Activated T-cell treated with anti-CD3 and anti-CD28 coated beads for 4 hours (primary cell): Measurements from ENCODE around the gene MUSK.
"Not testable (repeated sequence)": the region's sequence is repeated elsewhere in the genome, so short reads cannot be mapped to it uniquely, and the experiment has no call there.

ENCODE experiments used
- DNase-seq: peaks from one replicate; pipeline ENCODE4 v3.0.0-alpha.2; 2020

MUSK gene

GRCh38 chr9:110668570-110669167 lies at the start of gene MUSK:
TSS of gene MUSK (plus strand) at chr9:110668791. CDS start at chr9:110668905, 114 bp downstream.
- DNase-seq: no peak

- DNase-seq: no peak
These were observed 48.8 kb upstream of the MUSK start for GRCh38 chr9:110619831-110620230.

GRCh38 chr9:110620726-110621125 lies 47.9 kb upstream of the MUSK start:
- DNase-seq: no peak

- DNase-seq: no peak
These were observed 46.2 kb upstream of the MUSK start for GRCh38 chr9:110622368-110622767.

- DNase-seq: no peak
These were observed 45.0 kb upstream of the MUSK start for GRCh38 chr9:110623462-110624025.

- no peak for DNase-seq
These were observed 42.3 kb upstream of the MUSK start for GRCh38 chr9:110626101-110626829.

- no peak for DNase-seq
These were observed 33.0 kb upstream of the MUSK start for GRCh38 chr9:110635589-110635988.

GRCh38 chr9:110638381-110638954 lies 30.1 kb upstream of the MUSK start:
- DNase-seq: no peak

- DNase-seq: no peak
These were observed 27.9 kb upstream of the MUSK start for GRCh38 chr9:110640736-110641135.

- DNase-seq: no peak
These were observed 27.3 kb upstream of the MUSK start for GRCh38 chr9:110641293-110641692.

GRCh38 chr9:110648696-110649095 lies 19.9 kb upstream of the MUSK start:
- no peak for DNase-seq

- DNase-seq: no peak
These were observed 18.3 kb upstream of the MUSK start for GRCh38 chr9:110650261-110650660.

- DNase-seq: no peak
These were observed 17.6 kb upstream of the MUSK start for GRCh38 chr9:110650991-110651411.

GRCh38 chr9:110655754-110656641 lies 12.6 kb upstream of the MUSK start:
- no peak for DNase-seq

- no peak for DNase-seq
These were observed 8.6 kb upstream of the MUSK start for GRCh38 chr9:110659891-110660541.

- no peak for DNase-seq
These were observed 842 bp downstream of the MUSK start for GRCh38 chr9:110669433-110669832.

- DNase-seq: no peak
These were observed 3.3 kb downstream of the MUSK start for GRCh38 chr9:110671849-110672248.

GRCh38 chr9:110672873-110673510 lies 4.4 kb downstream of the MUSK start:
- DNase-seq: no peak

GRCh38 chr9:110687497-110687896 lies 18.9 kb downstream of the MUSK start:
- DNase-seq: no peak

GRCh38 chr9:110688329-110688728 lies 19.7 kb downstream of the MUSK start:
- DNase-seq: no peak

GRCh38 chr9:110691002-110691549 lies 22.5 kb downstream of the MUSK start:
- no peak for DNase-seq

- not testable (repeated sequence) for DNase-seq
These were observed 27.3 kb downstream of the MUSK start for GRCh38 chr9:110695846-110696245.
